Kidney (tissue), 14 donors: ENCODE results near the gene STAT6. TPM values are rescaled to one million over a fixed set of nuclear protein-coding genes. Genes with fewer than 3 reads are reported as not detected.

Experiments
- DNase-seq, 5 donors: peaks; one replicate each; pipeline ENCODE4 v3.0.0-alpha.2; 2013 to 2020
- FAIRE-seq: peaks from 2 replicates; lab custom pipeline; 2012; peaks lifted over from hg19 to GRCh38; lab: Jason Lieb, UNC
- H3K27ac ChIP-seq, 2 donors: one replicate each; pipeline ENCODE4 v1.7.0; 2013; ENCODE audit warnings: low read depth in 2 of 2, low read length in 2 of 2, inconsistent platforms in 1 of 2
- H3K27me3 ChIP-seq: one replicate; pipeline ENCODE4 v1.7.1; 2013; ENCODE audit warnings: low read length, inconsistent platforms; ENCODE audit not compliant: control insufficient read depth, insufficient read depth
- H3K36me3 ChIP-seq, 3 donors: one replicate each; pipeline versions ENCODE4 v1.7.0 to v1.7.1; 2013; ENCODE audit warnings: low read length in 3 of 3, control low read depth in 1 of 3, inconsistent platforms in 1 of 3; ENCODE audit not compliant: insufficient read depth in 3 of 3, control insufficient read depth in 2 of 3
- H3K4me1 ChIP-seq, 3 donors: one replicate each; pipeline versions ENCODE4 v1.7.0 to v1.7.1; 2013; ENCODE audit warnings: low read length in 3 of 3, inconsistent platforms in 1 of 3, low read depth in 1 of 3; ENCODE audit not compliant: control insufficient read depth in 2 of 3, insufficient read depth in 2 of 3
- H3K4me3 ChIP-seq, 3 donors: one replicate each; pipeline versions ENCODE4 v1.7.0 to v1.8.1; 2013; ENCODE audit warnings: low read length in 3 of 3, control low read depth in 1 of 3, inconsistent platforms in 1 of 3
- H3K9ac ChIP-seq, 3 donors: one replicate each; pipeline versions ENCODE4 v1.7.0 to v1.7.1; 2013; ENCODE audit warnings: low read length in 3 of 3, control low read depth in 1 of 3, inconsistent platforms in 1 of 3
- H3K9me3 ChIP-seq, 3 donors: one replicate each; pipeline versions ENCODE4 v1.7.0 to v1.7.1; 2013; ENCODE audit warnings: low read length in 3 of 3, control low read depth in 1 of 3, inconsistent platforms in 1 of 3; ENCODE audit not compliant: control insufficient read depth in 2 of 3, insufficient read depth in 1 of 3
- CTCF ChIP-seq: IDR thresholded peaks from 3 replicates; pipeline ENCODE4 v1.5.1; 2012; ENCODE audit warnings: mild to moderate bottlenecking, moderate library complexity, borderline replicate concordance; ENCODE audit not compliant: insufficient read depth; ENCODE audit errors: extremely low read depth
- intact Hi-C: fragments of 100-400 bp; cut with DNase I; formaldehyde crosslinking; loops from one replicate; pipeline ENCODE4 v1.11.1; 2022
- polyA plus RNA-seq: library from polyadenylated mRNA; stranded (reverse); fragments of 350-450 nt; fragmentation: Illumina TruSeq; extraction: RNeasy Lipid Tissue Mini Kit (QIAGEN cat#74804); gene quantifications from one replicate; pipeline ENCODE4 v1.2.3, GENCODE V29; 2014; ENCODE audit warnings: low read depth, low replicate concordance; ENCODE audit not compliant: insufficient read depth
- total RNA-seq: library from RNA; stranded (reverse); fragmentation: NEBNext Ultra II Directional; extraction: Animal tissue kit (Norgen Biotek cat#: 25700); gene quantifications from one replicate; pipeline ENCODE4 v1.2.1, GENCODE V29; 2021
- donor health status: control.
- donor health status: control.
- donor health status: control.
- donor health status: control.
- donor health status: control.
- donor health status: DM: yes; HTN: yes; CAD: no.
- donor health status: Normal renal cell carcinoma (clear cell type).

The STAT6 gene
- total and polyA plus RNA-seq, 2 donors from 2014 or later, result 74.8 to 232 TPM

- FAIRE-seq (no peak), DNase-seq (no peak)
- no peak for TF ChIP-seq CTCF
- intact Hi-C loops, result no loop called here
- Histone ChIP-seq H3K27me3 (no peaks in the 10 kb centered on the region), H3K4me3 (no peak overlapping the region), H3K27ac (no peak overlapping the region), H3K4me1 (peaks cover 0 to 14% (median 0%) of the 10 kb centered on the region in 3 donors), H3K9ac (no peak overlapping the region), H3K36me3 (peaks cover 2 to 46% (median 12%) of the 10 kb centered on the region in 3 donors), H3K9me3 (no peaks in the 10 kb centered on the region)
These were observed 12.6 kb downstream of the STAT6 start for GRCh38 chr12:57098546-57098945.

- Histone ChIP-seq H3K4me3 (no peak overlapping the region), H3K36me3 (peaks cover 3 to 51% (median 12%) of the 10 kb centered on the region in 3 donors), H3K27ac (peak overlapping the region in 1 of 2 donors; percentile 40), H3K9me3 (no peaks in the 10 kb centered on the region), H3K9ac (no peak overlapping the region), H3K27me3 (no peaks in the 10 kb centered on the region), H3K4me1 (peaks cover 0 to 12% (median 0%) of the 10 kb centered on the region in 3 donors)
- DNase-seq (no peak), FAIRE-seq (no peak)
- no peak for TF ChIP-seq CTCF
- intact Hi-C loops, result no loop called here
These were observed 13.7 kb downstream of the STAT6 start for GRCh38 chr12:57097554-57097835.

DNA sequence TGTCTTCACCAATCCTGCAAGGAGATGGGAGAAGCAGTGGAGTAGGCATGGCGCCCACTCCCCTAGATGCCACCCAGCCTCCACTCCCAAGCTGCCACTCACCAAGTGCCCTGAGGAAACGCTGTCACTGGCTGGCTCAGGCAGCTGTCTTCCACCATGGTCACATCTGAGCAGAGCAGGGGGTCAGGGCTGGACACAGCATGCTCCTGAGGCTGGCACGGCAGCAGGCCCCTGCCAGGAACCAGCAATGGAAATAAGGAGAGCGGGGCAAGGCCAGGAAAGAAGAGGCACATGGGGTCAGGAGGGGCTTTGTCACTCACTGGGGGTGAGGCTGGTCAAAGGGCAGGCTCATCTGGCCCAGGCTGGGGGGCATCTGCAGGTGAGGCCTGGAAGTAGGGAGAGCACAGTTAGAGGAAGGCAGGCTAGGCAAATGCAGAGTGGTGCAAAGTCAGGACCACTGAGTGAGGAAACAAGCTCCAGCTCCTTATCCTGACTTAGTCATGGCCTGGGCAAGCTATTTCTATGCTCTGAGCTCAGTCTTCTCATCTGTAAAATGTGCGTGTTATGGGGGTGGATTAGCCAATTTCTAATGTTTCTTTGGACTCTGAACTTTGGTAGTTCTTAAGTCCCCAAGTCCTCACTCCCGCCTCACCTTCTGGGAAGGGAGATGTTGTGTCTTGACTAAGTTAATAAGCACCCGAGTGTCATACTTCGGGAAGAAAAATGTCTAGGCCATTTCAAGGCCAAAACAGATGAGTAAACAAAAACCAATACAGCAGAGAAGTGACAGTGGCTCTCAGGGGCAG, 14.2 kb downstream of the STAT6 start:
- Histone ChIP-seq H3K9me3 (no peaks in the 10 kb centered on the region), H3K36me3 (peaks cover 7 to 57% (median 12%) of the 10 kb centered on the region in 3 donors), H3K4me3 (no peak overlapping the region), H3K27ac (peak overlapping the region; percentile 26 to 40), H3K27me3 (no peaks in the 10 kb centered on the region), H3K4me1 (peaks cover 0 to 12% (median 0%) of the 10 kb centered on the region in 3 donors), H3K9ac (no peak overlapping the region)
- TF ChIP-seq CTCF, result no peak
- intact Hi-C loops, result no loop called here
- FAIRE-seq (no peak), DNase-seq (peak in 1 of 5 donors; percentile 47)
